GM21529 (cell line): ENCODE results near the gene SLC1A1.
"Not testable (repeated sequence)": the region's sequence is repeated elsewhere in the genome, so short reads cannot be mapped to it uniquely, and the experiment has no call there.

ENCODE experiments used
- ATAC-seq: cut with Tn5 transposase; IDR thresholded peaks from one replicate; pipeline ENCODE4 v1.9.1; 2021; ENCODE audit not compliant: unreplicated experiment

The SLC1A1 gene

GRCh38 chr9:4540425-4540824 lies 50.2 kb downstream of the SLC1A1 start:
- no peak for ATAC-seq

GRCh38 chr9:4541281-4541680 lies 51.0 kb downstream of the SLC1A1 start:
- ATAC-seq = no peak

- no peak for ATAC-seq
Measured at GRCh38 chr9:4541856-4542255, 51.6 kb downstream of the SLC1A1 start.

DNA sequence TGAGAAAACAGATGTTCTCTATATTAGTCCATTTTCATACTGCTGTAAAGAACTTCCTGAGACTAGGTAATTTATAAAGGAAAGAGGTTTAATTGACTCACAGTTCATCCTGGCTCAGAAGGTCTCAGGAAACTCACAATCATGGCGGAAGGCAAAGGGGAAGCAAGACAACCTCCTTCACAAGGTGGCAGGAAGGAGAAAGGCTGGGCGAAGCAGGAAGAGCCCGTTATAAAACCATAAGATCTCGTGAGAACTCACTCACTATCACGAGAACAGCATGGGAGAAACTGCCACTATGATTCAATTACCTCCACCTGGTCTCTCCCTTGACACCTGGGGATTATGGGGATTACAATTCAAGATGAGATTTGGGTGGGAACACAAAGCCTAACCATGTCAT lies 54.4 kb downstream of the SLC1A1 start:
- ATAC-seq = not testable (repeated sequence)

DNA sequence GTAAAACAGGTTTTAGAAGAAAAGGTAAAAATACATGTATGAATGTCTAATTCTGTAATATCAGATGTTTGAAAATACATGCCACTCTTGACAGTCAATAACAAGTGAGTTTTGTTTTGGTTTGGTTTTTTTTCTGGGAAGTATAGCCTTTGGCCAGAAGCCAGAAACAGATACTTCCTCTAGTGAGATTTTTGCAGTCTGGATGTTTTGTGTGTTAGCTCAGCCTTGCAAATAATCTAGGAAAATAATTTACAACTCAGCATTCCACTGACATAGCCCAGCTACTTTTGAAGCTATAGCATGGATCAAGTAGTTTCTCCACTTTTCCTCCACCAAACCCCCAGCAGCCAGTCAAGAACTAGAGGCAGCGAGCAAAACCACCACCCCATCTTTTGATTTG lies 56.7 kb downstream of the SLC1A1 start:
- ATAC-seq = no peak

DNA sequence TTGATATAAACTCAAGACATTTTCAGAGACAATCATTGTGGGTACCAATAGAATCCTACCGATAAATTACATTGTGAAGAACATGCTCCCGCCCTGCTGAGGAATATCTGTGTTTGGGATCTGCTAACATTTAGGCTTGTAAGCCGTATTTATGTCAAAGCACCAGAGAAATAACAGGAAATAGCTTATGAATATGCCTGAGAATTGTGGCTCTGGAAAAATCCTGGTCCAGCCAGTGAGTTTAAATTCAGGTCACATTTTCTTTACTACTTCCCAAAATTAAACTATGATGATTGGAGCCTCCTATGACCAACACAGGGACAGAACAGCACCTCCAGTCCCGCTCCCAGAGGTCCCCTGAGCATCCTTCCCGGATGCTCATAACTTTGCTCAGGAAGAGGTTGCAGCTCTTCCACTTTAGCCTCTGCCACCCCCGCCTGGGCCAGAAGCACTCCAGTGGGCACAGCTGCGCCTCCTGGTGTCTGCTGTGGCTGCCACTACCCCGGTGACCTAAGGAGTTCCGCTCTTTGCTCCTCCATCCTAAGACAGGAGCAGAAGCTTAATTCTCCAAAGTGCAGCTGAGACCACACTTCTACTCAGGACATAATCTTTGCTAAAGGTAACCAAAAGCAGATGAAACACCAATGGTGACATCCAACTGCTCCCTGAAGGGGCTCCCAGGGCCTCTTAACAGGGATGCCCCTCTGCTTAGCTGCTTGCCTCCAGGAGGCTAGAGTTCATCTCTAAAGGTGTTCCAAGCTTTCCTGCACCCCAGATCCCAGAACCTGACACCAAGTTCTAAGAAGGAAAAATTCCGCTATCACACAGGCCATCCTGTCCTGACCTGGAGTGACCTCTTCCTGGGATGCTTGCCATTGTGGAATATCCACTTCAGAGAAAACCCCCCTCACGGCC lies 58.8 kb downstream of the SLC1A1 start:
- ATAC-seq = peak; percentile 66

DNA sequence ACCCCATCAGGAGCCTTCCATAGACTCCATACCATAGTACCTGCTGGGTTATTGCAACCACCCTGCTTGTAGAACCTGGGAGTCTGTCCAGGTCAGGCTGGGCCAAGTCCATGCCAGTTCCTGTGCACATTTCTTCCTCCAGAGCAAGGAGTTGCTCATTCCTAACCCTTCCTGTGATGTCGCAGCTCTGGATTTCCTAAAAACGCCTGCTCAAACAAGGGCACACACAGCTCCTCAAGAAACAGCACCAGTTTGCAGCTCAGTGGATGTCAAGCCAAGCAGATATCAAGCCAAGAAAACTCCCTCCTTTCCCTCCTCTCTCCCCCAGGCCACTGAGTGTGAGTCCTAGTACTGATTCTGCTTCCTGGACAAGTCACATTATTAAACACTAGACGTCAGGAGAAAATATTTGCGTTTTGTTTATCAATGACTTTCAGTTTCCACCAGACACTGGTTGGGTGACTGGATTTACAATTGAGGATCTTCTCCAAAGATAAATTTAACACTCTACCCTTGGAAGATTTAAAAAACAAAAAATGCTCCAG lies 59.6 kb downstream of the SLC1A1 start:
- ATAC-seq = no peak

- no peak for ATAC-seq
Measured at GRCh38 chr9:4550777-4551484, 60.7 kb downstream of the SLC1A1 start.

- ATAC-seq = no peak
Measured at GRCh38 chr9:4553951-4554381, 63.7 kb downstream of the SLC1A1 start.

DNA sequence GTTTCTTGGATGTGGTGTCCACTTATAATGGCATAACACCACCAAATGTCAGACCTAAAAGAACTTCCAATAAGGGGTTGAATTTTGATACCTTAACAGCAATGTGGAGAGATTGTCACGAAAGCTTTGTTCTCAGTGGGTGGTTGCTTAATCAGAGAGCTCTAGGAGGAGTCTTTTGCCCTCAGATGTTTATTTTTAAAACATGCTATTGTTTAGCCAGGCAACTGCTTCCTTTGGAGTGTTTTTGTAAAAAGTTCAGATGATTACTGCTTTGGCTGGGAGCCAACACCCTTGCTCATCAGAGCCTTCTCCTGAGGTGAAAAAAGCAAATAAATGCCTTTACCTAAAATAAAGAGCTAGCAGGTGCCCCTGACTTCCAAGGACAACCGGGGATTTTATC lies 65.0 kb downstream of the SLC1A1 start:
- no peak for ATAC-seq

DNA sequence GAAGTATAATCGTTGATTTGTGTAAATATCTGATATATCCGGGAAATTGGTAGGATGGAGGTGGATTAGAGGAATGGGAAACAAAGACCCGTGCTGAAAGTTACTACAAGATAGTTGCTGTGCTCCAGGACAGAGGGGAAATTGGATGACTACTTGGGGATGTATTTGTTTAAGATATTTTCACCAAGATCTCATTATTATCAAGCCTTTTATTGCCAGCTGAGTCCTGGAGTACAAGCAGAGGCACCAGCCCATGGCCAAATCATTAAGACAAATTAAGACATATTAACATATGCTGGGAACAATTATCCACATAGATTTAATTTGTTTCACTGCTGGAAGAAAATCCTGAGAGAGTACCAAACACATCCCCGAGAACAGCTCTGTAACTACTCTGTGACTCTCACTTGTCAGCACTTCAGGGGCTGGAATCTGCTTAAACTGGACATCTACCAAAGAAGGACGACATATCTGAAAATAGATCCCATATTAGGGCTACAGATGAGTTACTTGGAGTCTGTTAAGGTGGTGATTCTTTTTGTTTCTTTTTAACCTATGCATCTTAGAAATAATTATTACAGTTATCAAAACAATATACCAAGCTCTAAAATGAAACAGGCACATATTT lies 68.2 kb downstream of the SLC1A1 start:
- ATAC-seq = no peak

DNA sequence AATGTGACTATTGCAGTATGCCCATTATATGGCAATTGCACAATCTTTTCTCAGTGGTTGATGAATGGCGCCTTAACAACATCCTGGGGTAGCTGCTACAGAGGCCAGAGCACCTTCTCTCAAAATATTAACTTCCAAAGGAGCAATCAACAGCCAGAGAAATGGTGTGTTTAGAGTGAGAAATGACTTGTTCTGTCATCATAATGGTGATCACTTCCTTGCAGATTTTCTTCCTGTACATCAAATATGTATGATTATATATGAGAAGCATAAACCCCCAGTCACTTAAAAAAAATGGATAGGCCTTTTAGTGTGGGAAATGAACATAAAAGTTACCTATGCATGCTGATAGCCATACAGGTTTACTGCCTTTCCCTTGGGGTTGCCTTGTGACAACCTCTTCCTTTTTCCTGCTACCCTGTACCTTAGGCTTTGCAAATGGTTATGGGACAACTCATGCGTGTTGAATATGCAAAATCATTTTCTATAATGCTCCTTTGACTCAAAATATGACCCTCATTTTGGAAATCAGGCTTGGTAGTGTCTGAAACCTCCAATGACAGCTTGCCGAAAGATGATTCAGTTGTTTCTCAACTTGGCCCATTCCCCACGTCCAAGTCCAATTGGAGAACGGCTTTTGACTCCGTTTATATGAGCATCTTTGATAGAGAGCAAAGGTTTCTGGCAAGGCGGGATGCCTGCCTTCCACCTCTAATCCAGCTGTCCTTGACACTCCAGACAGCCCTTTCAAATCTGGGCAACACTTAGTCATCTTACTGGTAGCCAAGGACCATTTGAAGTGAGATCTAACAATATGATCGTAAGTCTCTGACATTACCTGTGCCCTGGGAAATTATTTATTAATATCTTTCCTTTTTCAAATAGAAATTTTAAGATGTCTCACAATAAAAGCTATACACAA lies 69.3 kb downstream of the SLC1A1 start:
- ATAC-seq = peak; percentile 86

DNA sequence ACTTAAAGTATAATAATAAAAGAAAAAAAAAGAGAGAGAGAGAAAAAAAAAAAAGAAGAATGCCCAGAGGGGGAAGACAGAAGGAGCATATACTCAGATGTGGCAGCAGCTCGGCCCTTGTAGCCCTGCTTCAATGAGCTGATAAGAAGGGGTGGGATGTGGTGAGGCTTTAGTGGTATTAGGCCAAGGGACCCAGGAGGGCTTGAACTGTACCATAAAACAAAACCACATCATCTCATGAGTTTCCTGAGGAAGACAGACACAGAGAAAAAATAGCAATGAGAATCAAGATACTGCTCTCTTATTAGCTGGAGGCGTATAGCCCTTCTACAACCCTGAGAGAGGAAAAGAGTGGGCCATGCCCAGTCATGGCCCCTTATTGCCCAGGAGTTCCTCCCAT lies 72.8 kb downstream of the SLC1A1 start:
- ATAC-seq = no peak

DNA sequence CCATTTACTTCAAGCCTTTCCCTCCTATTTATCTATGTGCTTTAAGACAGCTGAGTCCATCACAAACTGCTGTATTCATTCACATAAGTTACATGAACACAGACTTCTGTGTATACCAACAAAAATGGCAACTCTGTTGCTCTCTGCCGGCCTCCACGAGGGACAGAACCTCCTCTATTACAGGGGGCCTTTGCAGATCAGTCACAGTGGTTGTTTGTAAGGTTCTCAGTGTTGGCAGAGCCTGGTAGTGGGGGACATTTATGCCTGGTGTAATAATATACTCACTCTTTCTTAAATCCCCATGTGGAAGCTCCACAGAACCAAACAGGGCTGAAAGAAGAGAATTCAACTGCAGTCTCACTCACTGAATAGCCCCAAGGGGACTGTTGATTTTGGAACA lies 76.5 kb downstream of the SLC1A1 start:
- ATAC-seq = no peak

DNA sequence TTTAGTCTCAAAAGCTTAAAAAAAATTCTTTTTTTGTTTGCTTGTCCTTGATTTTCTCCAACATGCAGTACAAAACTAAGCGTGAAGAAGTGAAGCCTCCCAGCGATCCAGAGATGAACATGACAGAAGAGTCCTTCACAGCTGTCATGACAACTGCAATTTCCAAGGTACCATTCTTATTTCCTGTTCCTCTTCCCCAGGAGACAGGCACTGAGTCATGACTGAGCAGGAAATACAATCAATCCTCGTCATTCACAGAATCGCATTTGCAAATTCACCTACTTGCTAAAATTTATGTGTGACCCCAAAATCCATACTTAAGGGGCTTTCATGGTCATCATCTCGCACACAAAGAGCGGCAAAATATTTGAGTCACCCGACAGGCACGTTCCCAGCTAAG lies 77.3 kb downstream of the SLC1A1 start:
- ATAC-seq = no peak

DNA sequence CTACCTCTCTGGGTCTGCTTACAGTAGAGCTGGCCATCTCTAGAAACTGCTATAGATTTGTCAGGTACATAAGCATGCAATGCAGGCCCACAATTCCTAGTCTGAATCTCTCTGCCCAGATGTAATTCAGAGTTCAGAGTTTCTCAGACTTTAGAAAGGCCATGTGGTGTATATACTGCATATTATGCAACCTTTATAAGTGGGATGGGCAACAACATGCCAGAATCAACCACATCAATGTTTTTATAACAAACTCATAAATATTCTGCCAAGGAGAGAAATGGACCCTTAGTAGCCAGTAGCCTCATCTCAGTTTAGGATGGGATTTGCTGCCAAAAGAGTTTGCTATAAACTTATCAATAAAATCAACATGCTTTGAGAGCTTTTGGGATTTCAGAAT lies 78.8 kb downstream of the SLC1A1 start:
- ATAC-seq = no peak

- no peak for ATAC-seq
Measured at GRCh38 chr9:4572184-4572826, 82.0 kb downstream of the SLC1A1 start.

GRCh38 chr9:4573176-4573575 lies 82.9 kb downstream of the SLC1A1 start:
- ATAC-seq = no peak

DNA sequence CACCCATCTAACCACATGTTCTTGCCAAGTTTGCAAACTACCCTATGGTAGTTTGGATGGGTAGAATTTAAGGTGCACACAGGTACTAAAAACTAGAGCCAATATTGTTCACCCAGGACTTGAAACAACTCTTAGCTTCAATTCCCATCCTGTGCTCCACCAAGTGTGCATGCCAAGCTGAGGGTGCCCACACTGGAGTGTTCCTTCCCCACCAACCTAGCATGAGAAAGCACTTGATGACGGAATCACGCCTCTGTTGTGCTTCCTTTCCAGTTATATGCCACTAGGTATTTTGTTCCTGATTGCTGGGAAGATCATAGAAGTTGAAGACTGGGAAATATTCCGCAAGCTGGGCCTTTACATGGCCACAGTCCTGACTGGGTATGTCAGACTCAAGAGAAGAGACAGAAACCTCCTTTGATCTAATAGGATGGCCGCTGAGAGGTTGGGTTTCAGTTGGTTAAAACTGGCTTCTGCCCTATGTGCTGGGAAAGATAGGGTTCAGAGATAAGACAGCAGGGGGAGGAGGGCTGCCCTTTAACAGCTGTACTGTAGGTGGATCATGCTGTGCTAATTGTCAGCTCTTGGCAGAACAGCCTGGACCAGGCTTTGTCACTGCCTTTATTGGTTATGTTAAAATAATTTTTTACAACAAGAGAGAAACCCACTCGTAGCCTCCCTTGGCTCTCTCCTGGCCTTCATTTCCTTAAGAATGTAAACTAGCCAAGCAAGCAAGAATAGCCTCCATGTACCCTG lies 83.5 kb downstream of the SLC1A1 start:
- no peak for ATAC-seq
